ENCODE measurements around the gene GPHN. TPM values are rescaled to one million over a fixed set of nuclear protein-coding genes. Genes with fewer than 3 reads are reported as not detected.

GPHN gene
- total RNA-seq, 1 experiment from 2014 or later = 34.9 TPM

- no peaks in the 10 kb centered on the region for H3K36me3 Mint-ChIP-seq (ENCODE audit: insufficient read depth, unreplicated experiment)
- no TSS peak for BruUV-seq (replicated peaks)
- DNase-seq = no peak
- H3K9me3 Mint-ChIP-seq (ENCODE audit: low read depth, unreplicated experiment) = peaks cover 6% of the 10 kb centered on the region
- CTCF ChIA-PET = no interaction called here
- no peak overlapping the region for H3K4me3 Mint-ChIP-seq (ENCODE audit: low read depth, unreplicated experiment)
- H3K27ac Mint-ChIP-seq (ENCODE audit: unreplicated experiment) = no peak overlapping the region
- no peaks in the 10 kb centered on the region for H3K27me3 Mint-ChIP-seq (ENCODE audit: unreplicated experiment)
- no peaks in the 10 kb centered on the region for H3K4me1 Mint-ChIP-seq (ENCODE audit: low read depth, unreplicated experiment)
- intact Hi-C loops (cut with micrococcal nuclease; ENCODE audit: unreplicated experiment) = loop anchor here (10.0 kb wide), 1 partner anchor 395 kb away; no protein-coding TSS in a partner anchor
- no peak for TF ChIP-seq CTCF (IDR thresholded peaks at IDR 0.05; ENCODE audit: unreplicated experiment)
Observed at GRCh38 chr14:66739826-66740225, 231.9 kb downstream of the GPHN start.

GRCh38 chr14:66745078-66745477, 237.1 kb downstream of the GPHN start:
- no peak overlapping the region for H3K4me3 Mint-ChIP-seq (ENCODE audit: low read depth, unreplicated experiment)
- DNase-seq = no peak
- peaks cover 9% of the 10 kb centered on the region for H3K4me1 Mint-ChIP-seq (ENCODE audit: low read depth, unreplicated experiment)
- no peaks in the 10 kb centered on the region for H3K27me3 Mint-ChIP-seq (ENCODE audit: unreplicated experiment)
- no peak overlapping the region for H3K27ac Mint-ChIP-seq (ENCODE audit: unreplicated experiment)
- BruUV-seq (replicated peaks) = no TSS peak
- CTCF ChIA-PET = no interaction called here
- intact Hi-C loops (cut with micrococcal nuclease; ENCODE audit: unreplicated experiment) = loop anchor here (5.0 to 10.0 kb wide), 2 partner anchors 248 to 390 kb away; no protein-coding TSS in a partner anchor
- no peaks in the 10 kb centered on the region for H3K9me3 Mint-ChIP-seq (ENCODE audit: low read depth, unreplicated experiment)
- no peaks in the 10 kb centered on the region for H3K36me3 Mint-ChIP-seq (ENCODE audit: insufficient read depth, unreplicated experiment)
- TF ChIP-seq CTCF (IDR thresholded peaks at IDR 0.05; ENCODE audit: unreplicated experiment) = no peak

- peak; percentile 45 for TF ChIP-seq CTCF (IDR thresholded peaks at IDR 0.05; ENCODE audit: unreplicated experiment)
- Mint-ChIP-seq H3K4me3 (ENCODE audit: low read depth, unreplicated experiment) (peak overlapping the region; percentile 22), H3K27ac (ENCODE audit: unreplicated experiment) (no peak overlapping the region), H3K4me1 (ENCODE audit: low read depth, unreplicated experiment) (peaks cover 9% of the 10 kb centered on the region), H3K9me3 (ENCODE audit: low read depth, unreplicated experiment) (no peaks in the 10 kb centered on the region), H3K27me3 (ENCODE audit: unreplicated experiment) (no peaks in the 10 kb centered on the region), H3K36me3 (ENCODE audit: insufficient read depth, unreplicated experiment) (no peaks in the 10 kb centered on the region)
- CTCF ChIA-PET = interaction anchor here (1.0 to 1.7 kb wide), 4 partner anchors 12 to 613 kb away, joined by 3 to 20 read pairs (median 4); partner anchors contain the start of genes ATP6V1D and EIF2S1
- intact Hi-C loops (cut with micrococcal nuclease; ENCODE audit: unreplicated experiment) = loop anchor here (2.0 to 10.0 kb wide), 3 partner anchors 122 to 388 kb away; no protein-coding TSS in a partner anchor
- BruUV-seq (replicated peaks) = no TSS peak
- peak; percentile 58 for DNase-seq
Observed at GRCh38 chr14:66746316-66747006, 238.5 kb downstream of the GPHN start.

GRCh38 chr14:66752109-66752508, 244.2 kb downstream of the GPHN start:
- no peak for TF ChIP-seq CTCF (IDR thresholded peaks at IDR 0.05; ENCODE audit: unreplicated experiment)
- BruUV-seq (replicated peaks) = no TSS peak
- Mint-ChIP-seq H3K27ac (ENCODE audit: unreplicated experiment) (no peak overlapping the region), H3K36me3 (ENCODE audit: insufficient read depth, unreplicated experiment) (no peaks in the 10 kb centered on the region), H3K27me3 (ENCODE audit: unreplicated experiment) (no peaks in the 10 kb centered on the region), H3K4me3 (ENCODE audit: low read depth, unreplicated experiment) (no peak overlapping the region), H3K9me3 (ENCODE audit: low read depth, unreplicated experiment) (no peaks in the 10 kb centered on the region), H3K4me1 (ENCODE audit: low read depth, unreplicated experiment) (peaks cover 10% of the 10 kb centered on the region)
- DNase-seq = no peak
- CTCF ChIA-PET = interaction anchor here (0.6 kb wide), 1 partner anchor 436 kb away, joined by 3 read pairs; no protein-coding TSS in a partner anchor
- intact Hi-C loops (cut with micrococcal nuclease; ENCODE audit: unreplicated experiment) = no loop called here

All from Calu3 (cell line).